HepG2 (cell line): ENCODE results near the gene ZNF575.

Source experiments
- CTCF ChIP-seq: sonication (generic); formaldehyde crosslinking; IDR thresholded peaks from 2 replicates; pipeline ENCODE4 v1.5.0; 2020; ENCODE audit warnings: mild to moderate bottlenecking, missing genetic modification reagents, moderate library complexity
- POLR2A ChIP-seq, 2 experiments: IDR thresholded peaks; 2 replicates each; pipeline ENCODE4 v1.6.1; 2011; ENCODE audit warnings: low read depth in 2 of 2, low read length in 2 of 2, mild to moderate bottlenecking in 1 of 2, moderate library complexity in 1 of 2; ENCODE audit not compliant: insufficient read depth in 1 of 2
- RXRB ChIP-seq: IDR thresholded peaks from 2 replicates; pipeline ENCODE4 v1.6.1; 2016; ENCODE audit warnings: borderline replicate concordance, missing genetic modification reagents, missing compliant biosample characterization
- ZBTB7A ChIP-seq: sonication (generic); formaldehyde crosslinking; IDR thresholded peaks from 2 replicates; pipeline ENCODE4 v1.8.0; 2022; ENCODE audit warnings: mild to moderate bottlenecking, missing genetic modification reagents

DNA sequence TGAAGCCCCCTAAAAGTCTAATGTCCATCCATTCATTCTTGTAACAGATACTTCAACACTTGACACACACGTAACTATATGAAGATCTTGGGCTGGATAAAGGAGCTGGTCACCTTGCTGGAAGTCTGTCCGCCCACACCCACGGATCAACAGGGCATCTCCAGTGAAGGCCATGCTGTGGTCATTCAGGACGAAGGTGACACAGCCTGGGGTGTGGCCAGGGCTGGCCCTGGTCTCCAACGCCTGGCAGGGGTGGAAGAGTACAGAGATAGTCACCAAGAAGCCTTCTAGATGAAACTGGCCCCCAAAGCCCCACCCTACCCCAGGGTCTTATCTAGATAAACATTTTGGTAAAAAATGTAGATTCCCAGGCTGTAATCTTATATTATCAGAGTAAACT is 21.7 kb upstream of the ZNF575 start:
- TF ChIP-seq POLR2A (IDR thresholded peaks at IDR 0.05; ENCODE audit: insufficient read depth in 1 of 2, low read depth in 2 of 2, low read length in 2 of 2) (no peak), CTCF (no peak), RXRB (no peak), ZBTB7A (no peak)
